Inferior parietal cortex (tissue), 1 donor: Measurements from ENCODE around the gene BCL11A.

ENCODE experiments used
- DNase-seq: peaks from one replicate; pipeline ENCODE4 v3.0.0-alpha.2; 2016; ENCODE audit errors: extremely low spot score

The BCL11A gene

GRCh38 chr2:60559880-60560279 is 6.4 kb upstream of the BCL11A start:
- DNase-seq, result no peak

GRCh38 chr2:60558536-60558935 is 5.1 kb upstream of the BCL11A start:
- no peak for DNase-seq

DNA sequence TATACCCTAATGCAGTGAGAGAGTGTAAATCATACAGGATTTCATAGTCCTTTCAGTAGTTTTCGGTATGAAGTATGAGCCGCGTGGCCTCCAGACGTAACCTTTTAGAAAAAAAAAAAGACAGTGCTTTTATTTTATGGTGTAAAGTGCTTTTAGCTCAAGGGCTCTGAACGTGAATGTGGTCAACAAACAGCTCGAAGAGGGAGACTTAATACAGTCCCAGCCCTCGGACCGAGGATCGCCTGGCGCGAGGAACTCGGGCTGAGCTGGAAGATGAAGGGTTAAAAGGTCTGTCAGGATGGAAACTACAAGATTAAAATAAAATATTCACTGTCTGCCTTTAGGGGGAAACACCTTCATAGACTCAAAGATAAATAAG is 4.0 kb upstream of the BCL11A start:
- DNase-seq, result no peak

GRCh38 chr2:60556576-60557485 is 3.4 kb upstream of the BCL11A start:
- no peak for DNase-seq

DNA sequence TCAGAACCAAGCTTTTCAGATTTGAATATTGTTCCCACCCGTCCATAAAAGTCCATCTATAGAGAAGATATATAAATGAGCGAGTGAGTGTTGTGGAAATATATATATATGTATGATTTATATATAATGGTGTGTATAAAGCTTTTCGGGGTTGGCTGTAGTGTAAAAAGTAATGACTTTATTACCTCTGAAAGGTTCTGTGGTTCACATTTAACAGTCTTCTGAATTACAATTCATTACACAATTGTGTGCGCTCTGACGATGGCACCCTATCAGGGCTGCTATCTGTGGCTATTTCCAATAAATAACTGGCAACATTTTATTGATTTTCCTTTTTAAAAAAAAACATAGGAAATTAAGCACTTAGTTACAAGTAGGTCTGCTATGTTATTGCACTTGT is 2.7 kb upstream of the BCL11A start:
- DNase-seq, result peak; percentile 28

DNA sequence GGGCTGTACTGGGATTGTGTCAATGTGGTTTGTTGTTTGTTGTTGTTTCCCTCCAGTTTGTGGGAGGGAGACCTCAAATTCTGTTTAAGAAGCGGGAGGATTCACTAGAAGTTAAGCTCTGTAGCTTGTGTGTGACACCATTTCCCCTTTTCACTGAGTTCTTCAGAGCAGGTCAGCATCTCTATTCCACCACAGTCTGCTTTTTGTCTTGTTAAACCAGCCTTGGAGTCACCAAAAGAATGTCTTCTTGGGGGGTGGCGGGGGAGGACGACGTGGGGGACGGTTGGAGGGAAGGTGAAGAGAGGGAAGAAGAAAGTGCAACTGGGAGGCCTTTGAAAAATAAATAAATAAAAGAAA is 2.3 kb upstream of the BCL11A start:
- DNase-seq, result no peak

GRCh38 chr2:60555066-60555782 is 1.8 kb upstream of the BCL11A start:
- no peak for DNase-seq

GRCh38 chr2:60554646-60555065 is 1.2 kb upstream of the BCL11A start:
- no peak for DNase-seq

- no peak for DNase-seq
Measured at GRCh38 chr2:60554074-60554645, 706 bp upstream of the BCL11A start.

- no peak for DNase-seq
Measured at GRCh38 chr2:60552851-60553494, 481 bp downstream of the BCL11A start.

DNA sequence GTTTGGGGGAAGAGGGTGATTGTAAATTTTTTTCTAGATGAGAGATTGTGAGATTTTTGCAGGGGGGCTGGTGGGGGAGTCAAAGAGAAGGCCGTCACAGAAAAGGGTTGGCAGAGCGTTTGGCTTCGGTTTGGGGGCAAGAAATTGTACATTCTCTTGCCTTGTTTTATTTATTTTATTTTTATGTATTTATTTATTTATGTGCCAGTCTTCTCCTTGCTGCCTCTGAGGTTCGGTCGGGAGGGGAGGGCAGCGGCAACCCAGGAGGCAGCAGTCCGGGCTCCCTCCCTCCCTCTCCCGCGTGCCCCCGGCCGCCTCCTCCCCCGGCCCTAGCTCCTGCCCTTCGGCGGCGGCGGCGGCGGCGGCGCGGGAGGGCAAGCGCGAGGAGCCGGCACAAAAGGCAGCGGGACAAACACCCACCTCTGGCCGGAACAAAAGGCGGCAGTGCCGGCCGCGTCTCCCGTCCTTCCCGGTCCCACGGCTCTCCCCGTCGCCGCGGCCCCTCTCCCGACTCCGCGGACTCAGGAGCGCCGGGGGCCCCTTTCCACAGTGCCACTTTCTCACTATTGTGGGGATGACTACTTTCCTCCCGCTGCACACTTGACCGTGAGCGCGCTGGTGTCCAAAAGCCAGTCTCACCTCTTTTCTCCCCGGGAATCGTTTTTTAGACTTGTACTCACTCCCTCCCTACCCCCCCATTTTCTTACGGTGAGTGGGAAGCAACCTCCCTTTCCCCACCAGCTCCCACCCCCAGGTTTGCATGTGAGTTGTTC is 1.2 kb downstream of the BCL11A start:
- no peak for DNase-seq

GRCh38 chr2:60551240-60552077 is 2.0 kb downstream of the BCL11A start:
- no peak for DNase-seq

- DNase-seq, result no peak
Measured at GRCh38 chr2:60550984-60551239, 2.5 kb downstream of the BCL11A start.

DNA sequence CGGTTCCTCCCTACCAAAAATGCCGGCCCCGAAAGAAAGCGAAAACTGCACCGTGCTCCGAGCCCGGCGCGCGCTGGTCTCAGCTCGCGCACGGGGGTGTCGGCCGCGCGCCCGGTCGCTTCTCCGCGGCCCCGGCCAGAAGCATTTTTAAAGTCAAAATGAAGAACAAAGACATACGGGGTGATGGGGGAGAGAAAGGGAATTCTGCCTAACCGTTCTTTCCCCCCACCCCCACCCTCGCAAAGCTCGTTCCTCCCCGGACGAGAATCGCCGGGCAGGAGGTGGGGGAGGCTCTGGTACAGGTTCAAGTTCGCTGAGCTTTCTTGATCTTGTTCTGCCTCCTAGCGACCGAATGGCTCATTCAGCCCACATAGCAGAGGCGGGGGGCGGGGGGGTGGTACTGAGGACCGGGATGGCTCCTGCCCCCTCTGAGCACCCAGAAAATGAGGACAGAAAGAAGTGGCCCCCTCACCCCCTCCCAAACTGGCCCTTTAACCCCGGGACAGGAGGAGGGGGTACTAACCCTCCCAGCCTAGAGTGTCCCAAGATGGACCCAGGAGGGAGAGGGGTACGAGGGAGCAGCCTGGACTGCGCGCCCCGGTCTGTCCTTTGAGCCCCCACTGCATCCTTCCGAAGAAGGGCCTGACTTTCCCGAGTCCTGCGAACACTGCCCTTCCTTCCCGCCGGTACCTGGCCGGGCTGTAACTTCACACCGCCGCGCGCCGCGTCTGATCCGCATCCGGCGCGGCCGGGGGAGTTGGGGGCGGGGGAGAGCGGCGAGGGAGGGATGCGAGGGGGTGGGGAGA is 3.1 kb downstream of the BCL11A start:
- DNase-seq, result peak; percentile 82

DNA sequence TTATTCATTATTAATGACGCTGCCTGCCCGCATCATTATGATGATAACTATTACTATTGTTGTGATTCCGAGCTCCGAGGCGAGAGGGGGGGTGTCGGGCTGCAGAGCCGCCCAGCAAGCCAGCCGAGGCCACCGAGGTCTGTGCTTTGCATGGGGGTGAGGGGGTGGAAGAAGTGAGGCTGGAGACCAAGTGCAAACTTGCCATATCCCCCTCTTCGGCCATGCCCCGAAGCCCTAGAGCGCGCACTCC is 3.6 kb downstream of the BCL11A start:
- no peak for DNase-seq

DNA sequence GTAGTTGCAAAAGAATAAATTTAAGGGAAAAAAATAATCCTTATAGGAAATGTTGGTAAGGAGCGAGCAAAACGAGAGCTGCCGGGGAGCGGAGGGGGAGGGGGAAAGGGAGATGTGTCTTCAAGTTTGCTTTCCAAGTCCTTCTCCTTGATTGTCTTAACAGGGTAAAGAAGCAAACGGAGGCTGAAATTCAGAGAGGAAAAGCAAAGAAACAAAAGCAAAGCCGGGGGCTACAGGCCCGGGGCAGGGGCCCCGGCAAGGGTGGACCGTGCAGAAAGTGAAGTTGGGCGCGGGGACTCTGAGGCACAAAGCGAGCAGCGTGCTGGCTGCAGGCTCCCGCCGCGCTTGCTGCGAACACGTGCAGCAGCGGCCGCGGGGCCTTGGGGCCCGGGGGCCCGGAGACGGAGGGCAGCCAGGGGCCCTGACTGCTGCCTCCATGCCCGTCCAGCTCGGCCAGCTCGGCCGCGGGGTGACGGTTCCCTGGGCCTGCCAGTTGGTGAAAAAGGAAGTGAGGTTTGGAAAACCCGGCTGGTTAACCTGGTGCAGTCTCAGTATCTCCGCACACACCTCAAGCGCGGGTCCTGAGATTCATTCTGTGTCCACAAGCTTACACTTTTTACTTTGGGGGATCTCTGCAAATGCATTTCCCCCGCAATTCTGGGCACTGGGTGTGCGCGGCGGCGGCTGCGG is 4.1 kb downstream of the BCL11A start:
- no peak for DNase-seq

DNA sequence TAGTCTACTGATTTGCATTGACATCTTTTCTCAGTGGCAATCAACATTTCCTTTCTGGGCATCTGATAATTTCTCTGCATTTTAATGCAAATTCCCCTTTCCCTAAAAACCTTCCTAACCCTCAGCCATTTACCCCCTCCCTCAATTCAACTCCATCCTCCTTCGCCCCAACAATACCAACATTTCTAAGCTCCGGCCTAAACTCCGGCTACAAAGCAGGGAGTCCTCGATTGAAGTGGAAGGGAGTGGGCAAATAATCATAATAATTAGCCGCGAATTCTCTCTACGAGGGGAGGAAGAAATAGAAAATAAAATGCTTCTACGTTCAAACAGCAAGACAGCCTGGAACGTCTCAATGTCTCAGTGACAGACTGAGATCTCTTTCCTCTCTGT is 4.6 kb downstream of the BCL11A start:
- DNase-seq, result no peak

DNA sequence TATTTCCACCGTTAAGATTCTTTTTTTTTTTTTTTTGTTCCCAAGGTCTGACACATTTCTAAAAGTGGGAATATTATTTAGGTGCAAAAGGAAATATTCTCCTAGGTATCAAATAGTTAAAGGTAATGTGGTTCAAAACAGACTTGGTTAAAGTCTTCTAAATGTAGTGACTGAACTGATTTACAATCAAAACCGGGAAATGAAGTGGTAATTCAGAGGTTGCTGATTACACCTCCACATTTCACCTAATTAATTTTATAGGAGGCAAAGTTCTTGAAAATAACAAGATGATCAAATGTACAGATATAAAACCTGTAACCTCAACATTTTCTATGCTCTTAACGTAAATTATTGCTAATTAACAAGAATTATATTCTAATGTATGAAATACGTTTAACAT is 5.1 kb downstream of the BCL11A start:
- DNase-seq, result no peak

DNA sequence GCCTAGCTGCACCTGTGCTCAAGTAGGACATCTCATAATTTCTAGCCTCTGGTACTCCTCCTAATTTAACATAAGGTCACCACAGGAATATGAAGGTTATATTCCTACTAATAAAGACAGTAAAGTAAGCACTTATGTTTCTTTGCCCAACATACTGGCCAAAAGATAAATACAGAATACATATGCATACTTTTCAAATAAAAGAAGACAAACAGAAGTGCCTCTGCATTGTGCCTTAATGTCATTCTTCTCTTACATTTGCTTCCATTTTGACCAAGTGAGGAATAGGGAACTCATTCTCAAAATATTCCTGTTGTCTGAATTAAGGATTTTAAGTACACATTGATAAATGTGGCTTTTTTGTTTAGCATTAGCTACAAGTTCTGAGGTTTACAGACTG is 5.6 kb downstream of the BCL11A start:
- DNase-seq, result no peak
